GM18526 (cell line): ENCODE results near the gene SHROOM3.

Experiments
- POLR2A ChIP-seq: IDR thresholded peaks from 3 replicates; pipeline ENCODE4 v1.6.1; 2011; ENCODE audit not compliant: insufficient read length; ENCODE audit errors: extremely low read depth

SHROOM3 gene

GRCh38 chr4:76435528-76436319 lies 695 bp downstream of the SHROOM3 start:
- no peak for TF ChIP-seq POLR2A

- TF ChIP-seq POLR2A, result no peak
Observed at GRCh38 chr4:76439491-76439890, 4.5 kb downstream of the SHROOM3 start.

- TF ChIP-seq POLR2A, result no peak
Observed at GRCh38 chr4:76441881-76442280, 6.9 kb downstream of the SHROOM3 start.

- TF ChIP-seq POLR2A, result no peak
Observed at GRCh38 chr4:76442807-76443206, 7.8 kb downstream of the SHROOM3 start.

GRCh38 chr4:76443376-76443775 lies 8.3 kb downstream of the SHROOM3 start:
- no peak for TF ChIP-seq POLR2A

- no peak for TF ChIP-seq POLR2A
Observed at GRCh38 chr4:76445911-76446310, 10.9 kb downstream of the SHROOM3 start.

GRCh38 chr4:76447393-76447851 lies 12.4 kb downstream of the SHROOM3 start:
- TF ChIP-seq POLR2A, result no peak

GRCh38 chr4:76448211-76448610 lies 13.2 kb downstream of the SHROOM3 start:
- TF ChIP-seq POLR2A, result no peak

- no peak for TF ChIP-seq POLR2A
Observed at GRCh38 chr4:76449362-76449767, 14.3 kb downstream of the SHROOM3 start.

- TF ChIP-seq POLR2A, result no peak
Observed at GRCh38 chr4:76449833-76450232, 14.8 kb downstream of the SHROOM3 start.

- no peak for TF ChIP-seq POLR2A
Observed at GRCh38 chr4:76453232-76453631, 18.2 kb downstream of the SHROOM3 start.

GRCh38 chr4:76457885-76458284 lies 22.9 kb downstream of the SHROOM3 start:
- no peak for TF ChIP-seq POLR2A

GRCh38 chr4:76458297-76458696 lies 23.3 kb downstream of the SHROOM3 start:
- no peak for TF ChIP-seq POLR2A

- no peak for TF ChIP-seq POLR2A
Observed at GRCh38 chr4:76458825-76459224, 23.8 kb downstream of the SHROOM3 start.

GRCh38 chr4:76459291-76459723 lies 24.3 kb downstream of the SHROOM3 start:
- TF ChIP-seq POLR2A, result no peak

- no peak for TF ChIP-seq POLR2A
Observed at GRCh38 chr4:76463568-76463967, 28.5 kb downstream of the SHROOM3 start.

GRCh38 chr4:76470064-76470463 lies 35.0 kb downstream of the SHROOM3 start:
- TF ChIP-seq POLR2A, result no peak

GRCh38 chr4:76470532-76470931 lies 35.5 kb downstream of the SHROOM3 start:
- TF ChIP-seq POLR2A, result no peak

- no peak for TF ChIP-seq POLR2A
Observed at GRCh38 chr4:76476571-76476970, 41.5 kb downstream of the SHROOM3 start.
